Left forelimb (tissue), 1 donor: ENCODE results near the gene ST8SIA5.

ENCODE experiments used
- DNase-seq: peaks from one replicate; pipeline ENCODE4 v3.0.0-alpha.2; 2018; ENCODE audit warnings: low spot score

The ST8SIA5 gene

DNA sequence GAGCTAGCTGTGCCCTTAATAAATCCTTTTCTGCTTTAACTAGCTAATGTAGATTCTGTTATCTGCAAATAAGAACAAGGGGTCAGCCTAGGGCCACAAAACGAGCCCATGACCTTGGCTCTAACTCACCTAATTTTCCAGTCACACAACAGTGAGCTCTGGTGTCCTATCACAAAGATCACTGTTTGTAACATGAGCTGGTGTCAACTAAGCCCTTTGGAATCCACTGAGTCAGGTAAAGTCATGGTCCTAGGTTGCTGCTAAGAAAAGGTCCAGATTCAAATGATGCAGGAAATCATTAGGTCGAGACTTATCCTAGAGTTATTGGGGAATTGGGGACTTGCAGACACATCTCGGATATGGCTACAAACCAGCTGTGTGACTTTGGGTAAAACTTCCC, 49.9 kb downstream of the ST8SIA5 start:
- no peak for DNase-seq

DNA sequence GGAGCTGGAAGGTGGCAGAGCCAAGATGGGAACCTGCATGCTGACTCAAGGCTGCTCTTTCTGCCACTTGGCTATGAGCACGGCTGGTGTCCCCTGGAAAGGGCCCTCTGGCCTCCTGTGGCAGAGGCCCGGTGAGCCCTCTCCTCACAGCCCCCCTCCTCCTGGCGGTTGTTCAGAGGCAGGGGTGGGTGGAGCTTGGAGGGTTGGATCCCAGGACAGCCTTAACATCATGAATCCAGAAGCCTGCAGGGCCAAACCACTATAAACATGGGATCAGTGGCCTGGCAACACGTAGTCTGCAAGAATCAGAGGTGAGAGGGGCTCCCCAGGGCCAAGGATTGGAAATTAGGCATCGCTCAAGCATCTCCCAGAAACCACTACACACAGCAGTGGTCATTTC, 51.3 kb downstream of the ST8SIA5 start:
- DNase-seq = no peak

- no peak for DNase-seq
These were observed 52.0 kb downstream of the ST8SIA5 start for GRCh38 chr18:46704816-46705215.

DNA sequence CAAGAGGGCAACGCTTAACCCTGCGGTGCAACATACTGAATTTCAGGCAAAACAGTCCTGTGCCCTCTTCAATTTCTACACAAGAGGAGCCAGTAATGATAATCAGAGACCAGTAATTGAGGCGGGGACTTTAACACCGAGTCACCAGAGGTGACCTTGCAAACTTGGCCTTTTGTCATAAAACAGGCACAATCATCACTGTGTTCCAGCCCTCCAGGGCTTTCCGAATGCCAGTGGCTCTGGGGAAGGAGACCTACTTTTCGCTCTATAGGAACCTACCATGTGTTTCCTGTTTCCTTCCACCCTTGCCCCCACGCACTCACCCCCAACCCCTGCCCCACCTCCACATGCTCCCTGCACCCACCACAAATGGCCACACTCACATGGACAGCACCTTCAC, 52.7 kb downstream of the ST8SIA5 start:
- DNase-seq = no peak

DNA sequence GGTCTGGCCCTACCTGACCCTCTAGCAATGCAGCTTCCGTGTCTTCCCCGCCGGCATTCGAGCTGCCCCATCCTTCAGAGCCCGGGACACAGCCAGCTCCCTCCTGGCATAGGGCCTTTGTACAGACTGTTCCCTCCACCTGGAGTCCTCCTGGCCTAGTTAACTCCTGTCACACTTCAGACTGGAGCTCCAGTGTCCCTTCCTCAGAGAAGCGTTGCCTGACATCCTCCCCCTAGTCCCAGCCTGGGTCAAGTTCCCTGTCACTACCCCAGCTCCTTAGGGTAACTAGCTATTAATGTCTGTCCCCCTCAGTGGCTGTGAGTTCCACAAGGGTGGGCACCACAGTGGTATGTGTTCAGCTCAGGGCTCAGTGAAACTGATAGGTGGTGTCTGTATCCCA, 54.4 kb downstream of the ST8SIA5 start:
- DNase-seq = no peak

- DNase-seq = no peak
These were observed 56.6 kb downstream of the ST8SIA5 start for GRCh38 chr18:46700066-46700824.

- DNase-seq = no peak
These were observed 60.2 kb downstream of the ST8SIA5 start for GRCh38 chr18:46696702-46697101.

GRCh38 chr18:46696268-46696667, 60.6 kb downstream of the ST8SIA5 start:
- no peak for DNase-seq

DNA sequence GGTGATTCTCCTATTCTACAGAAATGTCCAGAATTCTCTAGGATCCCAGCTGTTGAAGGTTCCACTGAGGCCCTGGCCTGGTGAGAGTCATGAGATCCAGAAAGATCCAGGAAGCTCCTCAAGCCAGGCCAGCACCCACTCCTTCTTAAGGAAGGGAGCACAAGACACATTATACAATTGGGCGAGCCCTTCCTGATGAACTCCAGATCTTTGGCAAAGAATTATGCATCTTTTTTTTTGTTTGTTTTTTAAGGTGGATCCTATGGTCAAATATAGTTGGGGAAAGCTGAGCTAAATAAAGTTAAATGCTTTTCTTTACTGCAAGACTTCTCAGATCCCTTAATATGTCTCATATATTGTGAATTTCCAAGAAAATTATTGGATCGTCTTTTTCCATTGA, 62.9 kb downstream of the ST8SIA5 start:
- no peak for DNase-seq

GRCh38 chr18:46688853-46689525, 67.9 kb downstream of the ST8SIA5 start:
- DNase-seq = no peak

DNA sequence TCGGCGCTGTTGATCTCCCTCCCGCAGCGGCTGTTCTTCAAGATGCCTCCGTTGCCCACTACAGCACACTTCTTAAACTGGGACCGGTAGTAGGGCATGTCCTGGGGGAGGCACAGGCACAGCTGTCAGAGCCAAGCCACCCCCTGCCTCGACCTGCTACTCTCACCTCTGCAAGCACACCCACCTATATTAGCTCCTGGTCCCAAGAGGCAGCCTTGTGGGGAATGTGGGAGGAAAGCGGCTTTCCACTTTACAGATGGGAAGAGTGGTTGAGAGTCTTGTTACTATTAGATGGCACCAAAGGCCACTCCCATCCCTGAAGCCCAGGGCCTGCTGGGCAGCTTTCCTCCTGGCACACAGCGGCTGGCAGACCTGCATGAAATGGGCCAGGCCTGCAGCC, 70.7 kb downstream of the ST8SIA5 start:
- no peak for DNase-seq

GRCh38 chr18:46683252-46683651, 73.6 kb downstream of the ST8SIA5 start:
- DNase-seq = no peak

DNA sequence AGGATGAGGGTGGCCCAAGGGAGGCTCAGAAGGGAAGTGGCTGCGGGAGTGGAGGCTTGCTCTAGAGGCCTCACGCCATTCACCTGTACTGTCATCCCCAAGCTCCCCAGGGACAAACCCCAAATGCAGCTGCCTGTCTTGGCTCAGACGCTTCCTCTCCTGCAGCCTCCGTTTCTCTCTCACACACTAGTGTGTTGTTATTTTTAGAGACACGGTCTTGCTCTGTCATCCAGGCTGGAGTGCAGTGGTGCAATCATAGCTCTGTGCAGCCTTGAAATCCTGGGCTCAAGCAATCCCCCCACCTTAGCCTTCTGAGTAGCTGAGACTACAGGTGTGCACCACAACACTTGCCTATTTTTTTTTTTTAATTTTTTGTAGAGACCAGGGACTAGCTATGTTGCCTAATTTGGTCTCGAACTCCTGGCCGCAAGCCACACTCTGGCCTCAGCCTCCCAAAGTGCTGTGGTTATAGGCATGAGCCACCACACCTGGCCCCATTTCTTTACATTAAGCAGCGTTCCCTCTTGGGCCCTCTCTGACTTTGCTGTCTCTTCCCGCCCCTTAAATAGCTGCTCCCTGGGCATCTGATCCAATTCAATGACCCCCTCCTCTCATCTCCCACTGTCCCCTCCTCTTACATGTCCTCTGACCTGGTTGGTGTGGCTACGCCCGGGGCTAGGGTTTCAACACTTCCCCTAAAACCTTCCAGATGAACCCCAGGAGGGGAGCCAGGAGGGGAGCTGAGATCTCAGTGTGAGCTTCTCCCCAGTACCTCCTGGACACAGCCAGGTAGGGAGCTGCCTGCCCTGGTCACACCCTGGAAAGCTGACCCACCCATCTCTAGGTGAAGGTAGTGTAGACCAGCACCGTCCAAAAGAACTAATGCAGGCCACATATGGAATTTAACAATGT, 75.8 kb downstream of the ST8SIA5 start:
- DNase-seq = no peak

DNA sequence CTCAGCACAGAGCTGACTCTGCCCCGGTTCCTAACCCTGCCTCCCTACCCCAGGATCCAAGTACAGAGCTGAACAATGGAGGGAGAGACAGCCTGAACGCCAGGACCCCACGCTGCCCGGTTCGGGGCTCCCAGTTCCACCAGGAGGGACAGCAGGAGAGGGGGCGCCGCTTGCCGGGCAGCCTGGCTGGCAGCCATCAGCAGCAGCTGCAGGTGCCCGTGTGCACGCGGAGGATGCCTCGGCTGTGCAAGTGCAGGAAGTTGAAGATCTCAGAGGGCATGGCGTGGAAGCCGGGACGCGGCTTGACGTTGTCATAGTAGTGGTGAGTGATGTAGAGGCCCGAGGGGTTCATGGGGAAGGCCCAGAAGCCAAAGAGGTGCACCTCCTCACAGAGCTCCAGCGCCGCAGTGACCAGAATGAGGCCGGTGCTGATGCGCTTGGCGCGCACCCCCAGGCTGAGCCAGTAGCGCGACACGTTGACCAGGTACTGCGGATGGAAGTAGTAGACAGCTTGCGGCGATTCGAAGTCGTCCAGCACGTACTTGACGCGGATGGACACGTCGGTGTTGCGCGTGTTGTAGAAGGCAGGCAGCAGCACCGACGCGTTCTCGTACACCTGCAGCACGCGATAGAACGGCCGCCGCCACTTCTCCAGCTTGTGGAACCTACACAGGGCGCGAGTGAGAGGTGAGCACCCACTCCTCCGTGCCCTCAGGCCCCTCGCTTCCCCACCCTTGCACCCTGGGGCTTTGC, 76.8 kb downstream of the ST8SIA5 start:
- no peak for DNase-seq

- no peak for DNase-seq
These were observed 78.0 kb downstream of the ST8SIA5 start for GRCh38 chr18:46678785-46679399.

DNA sequence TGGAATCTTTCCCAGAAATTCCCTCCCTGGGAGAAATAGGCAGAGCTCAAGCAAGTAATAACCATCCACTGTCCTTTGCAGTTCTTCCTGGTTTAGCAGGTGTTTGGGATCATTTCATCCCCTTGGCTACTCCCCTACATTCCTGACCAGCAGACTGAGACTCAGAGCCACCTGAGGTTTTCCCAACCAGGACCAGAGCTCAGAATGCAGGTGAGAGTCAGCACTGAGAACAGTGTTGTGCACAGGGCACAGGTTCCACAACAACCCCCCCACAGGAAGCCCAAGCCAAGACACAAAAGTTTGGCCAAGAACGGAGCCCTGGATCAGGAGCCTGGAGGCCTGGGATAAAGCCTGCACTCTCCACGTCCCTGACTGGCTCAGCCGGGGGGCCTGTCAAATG, 78.8 kb downstream of the ST8SIA5 start:
- DNase-seq = no peak

GRCh38 chr18:46677611-46678010, 79.2 kb downstream of the ST8SIA5 start:
- DNase-seq = no peak

DNA sequence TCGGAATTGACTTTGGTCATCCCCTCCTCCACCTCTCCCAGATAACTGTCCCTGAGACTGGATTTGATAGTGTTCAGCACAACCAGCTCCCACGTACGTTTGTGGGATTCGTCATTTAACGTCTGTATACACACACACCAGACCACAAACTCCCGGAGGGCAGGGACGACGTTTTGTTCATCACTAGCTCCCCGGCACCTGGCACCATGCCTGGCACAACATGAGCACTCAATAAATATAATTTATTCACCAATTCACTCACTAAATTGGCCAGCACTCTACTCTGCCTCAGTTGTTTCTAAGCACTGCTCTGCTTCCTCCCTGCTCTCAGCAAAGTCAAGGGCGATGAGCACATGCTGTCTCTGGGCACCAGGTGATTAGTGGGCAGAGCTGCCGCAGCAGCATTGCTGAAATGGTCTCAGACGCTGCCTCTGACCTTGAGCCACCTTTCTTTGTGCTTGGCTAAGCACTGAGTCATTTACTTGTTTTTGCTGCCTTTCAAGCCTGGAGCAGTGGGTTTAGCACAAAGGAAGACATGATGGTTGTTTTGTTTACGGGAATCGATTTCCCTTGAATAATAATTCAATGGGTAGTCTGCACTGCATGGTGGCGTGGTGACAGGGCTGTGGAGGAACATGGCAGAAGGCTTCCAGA, 80.5 kb downstream of the ST8SIA5 start:
- DNase-seq = no peak

- DNase-seq = no peak
These were observed 81.7 kb downstream of the ST8SIA5 start for GRCh38 chr18:46675112-46675511.

GRCh38 chr18:46672062-46672970, 84.5 kb downstream of the ST8SIA5 start:
- no peak for DNase-seq
